ENCODE data around the gene SLC25A51.
A peak's percentile ranks its signal among the peaks of the same experiment; 100 is the strongest.

The SLC25A51 gene

GRCh38 chr9:37903647-37904444 lies at the start of gene SLC25A51:
Gene SLC25A51, minus strand, starts transcription at chr9:37904127. Its CDS starts 15,577 bp downstream, at chr9:37888550.
- DNase-seq (peak; percentile 97 to 98), ATAC-seq (peak; percentile 90)
- no peaks in the 10 kb centered on the region for H3K9me3 Mint-ChIP-seq
- H3K4me1 Mint-ChIP-seq: peaks cover 19% of the 10 kb centered on the region
- H3K27ac Mint-ChIP-seq: peak within 1 kb of the TSS; percentile 98
- H3K27me3 Mint-ChIP-seq: no peaks in the 10 kb centered on the region
- H3K4me3 Mint-ChIP-seq: peak within 1 kb of the TSS; percentile 89 to 92

- peaks cover 24% of the 10 kb centered on the region for H3K4me1 Mint-ChIP-seq
- H3K9me3 Mint-ChIP-seq: no peaks in the 10 kb centered on the region
- no peak for DNase-seq
- no peak for ATAC-seq
- H3K4me3 Mint-ChIP-seq: peak overlapping the region in 1 of 2 donors; percentile 48
- H3K27ac Mint-ChIP-seq: no peak overlapping the region
- no peaks in the 10 kb centered on the region for H3K27me3 Mint-ChIP-seq
These were observed 49.4 kb upstream of the SLC25A51 start for GRCh38 chr9:37953206-37953774.

DNA sequence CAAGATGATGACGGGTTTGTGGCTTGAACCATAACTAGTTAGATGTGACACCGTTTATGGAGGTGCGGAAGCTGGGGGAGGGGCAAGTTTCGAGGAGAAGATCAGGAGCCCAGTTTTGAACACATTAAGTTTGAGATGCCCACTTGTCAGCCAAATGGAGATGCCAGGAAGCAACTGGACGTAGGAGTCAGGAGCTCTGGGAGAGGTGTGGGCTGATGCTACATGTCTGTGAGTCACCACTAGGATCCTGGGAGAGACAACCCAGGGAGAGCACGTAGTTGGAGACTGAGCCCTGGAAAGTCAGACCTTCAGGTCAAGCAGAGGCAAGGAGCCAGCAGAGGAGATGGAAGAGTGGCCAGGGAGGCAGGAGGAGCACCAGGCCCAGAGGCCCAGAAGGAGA lies 48.8 kb upstream of the SLC25A51 start:
- Mint-ChIP-seq H3K4me1 (peaks cover 24% of the 10 kb centered on the region), H3K27ac (peak overlapping the region in 1 of 2 donors; percentile 9), H3K27me3 (no peaks in the 10 kb centered on the region), H3K4me3 (no peak overlapping the region), H3K9me3 (no peaks in the 10 kb centered on the region)
- ATAC-seq (no peak), DNase-seq (no peak)

DNA sequence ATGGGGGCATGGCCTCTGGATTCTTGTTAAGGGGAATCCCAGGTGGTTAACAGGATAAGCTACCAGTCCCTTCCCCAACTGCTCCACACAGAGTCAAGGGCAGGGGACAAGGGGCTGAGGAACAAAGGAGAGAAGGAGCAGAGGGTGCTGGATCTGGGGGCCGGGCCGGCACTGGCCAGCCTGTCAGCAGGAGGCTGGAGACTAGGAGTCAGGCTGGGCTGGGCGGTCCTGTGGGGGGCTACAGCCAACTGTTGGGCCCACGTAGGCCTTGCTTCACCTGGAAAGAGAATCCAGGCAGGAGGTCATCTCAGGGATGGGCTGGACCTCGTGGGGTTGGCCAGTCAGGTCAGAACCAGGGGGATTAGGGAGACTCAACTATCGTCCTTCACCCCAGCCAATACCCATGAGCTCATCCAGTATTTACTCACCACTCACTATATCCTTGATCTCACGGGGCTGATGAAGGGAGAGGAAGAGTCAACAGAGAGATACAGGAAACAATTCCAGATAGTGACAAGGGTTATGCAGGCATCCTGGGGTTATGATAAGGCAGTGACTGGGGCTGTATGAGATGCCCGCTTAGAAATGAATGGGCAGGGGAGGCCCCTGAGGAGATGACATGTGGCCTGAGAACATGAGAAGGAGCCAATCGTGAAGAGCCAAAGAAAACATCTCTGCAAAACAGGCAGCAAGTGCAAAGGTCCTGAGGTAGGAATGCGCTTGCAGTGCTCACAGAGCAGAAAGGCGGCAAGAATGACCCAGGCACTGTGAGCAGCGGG lies 47.9 kb upstream of the SLC25A51 start:
- DNase-seq: no peak
- Mint-ChIP-seq H3K4me3 (no peak overlapping the region), H3K27me3 (no peaks in the 10 kb centered on the region), H3K27ac (peak overlapping the region in 1 of 2 donors; percentile 21), H3K9me3 (no peaks in the 10 kb centered on the region), H3K4me1 (peaks cover 24% of the 10 kb centered on the region)
- no peak for ATAC-seq

DNA sequence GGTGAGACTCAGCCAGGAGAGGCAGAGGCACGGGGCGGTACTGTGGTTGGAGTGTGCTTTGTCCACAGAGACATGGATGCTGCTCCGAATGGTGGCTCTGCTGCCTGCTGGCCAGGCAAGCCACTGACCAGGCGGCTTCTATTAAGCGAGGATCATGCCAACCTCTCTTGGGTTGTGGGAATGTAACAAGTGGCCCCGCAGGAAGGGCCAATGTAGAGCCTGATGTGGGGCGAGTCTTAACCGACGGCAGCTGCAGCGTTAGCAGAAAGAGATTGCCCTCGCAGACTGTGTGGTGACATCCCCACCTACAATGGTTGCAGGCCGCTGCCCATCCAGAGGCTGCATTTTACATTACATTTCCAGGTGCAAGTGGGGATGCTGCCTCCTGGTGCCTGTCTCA lies 46.6 kb upstream of the SLC25A51 start:
- peaks cover 24% of the 10 kb centered on the region for H3K4me1 Mint-ChIP-seq

GRCh38 chr9:37949576-37949975 lies 45.6 kb upstream of the SLC25A51 start:
- Mint-ChIP-seq H3K4me1 (peaks cover 21% of the 10 kb centered on the region), H3K27me3 (no peaks in the 10 kb centered on the region), H3K9me3 (no peaks in the 10 kb centered on the region), H3K4me3 (no peak overlapping the region), H3K27ac (peak overlapping the region in 1 of 2 donors; percentile 16)
- ATAC-seq (no peak), DNase-seq (no peak)

More for the DNA sequence above, 46.6 kb upstream of the SLC25A51 start:
- Mint-ChIP-seq H3K27me3 (no peaks in the 10 kb centered on the region), H3K9me3 (no peaks in the 10 kb centered on the region), H3K27ac (no peak overlapping the region), H3K4me3 (no peak overlapping the region)
- no peak for ATAC-seq
- DNase-seq: no peak

GRCh38 chr9:37948417-37948980 lies 44.6 kb upstream of the SLC25A51 start:
- no peak overlapping the region for H3K4me3 Mint-ChIP-seq
- no peak overlapping the region for H3K27ac Mint-ChIP-seq
- DNase-seq (no peak), ATAC-seq (no peak)
- H3K9me3 Mint-ChIP-seq: no peaks in the 10 kb centered on the region
- H3K4me1 Mint-ChIP-seq: peaks cover 10% of the 10 kb centered on the region
- no peaks in the 10 kb centered on the region for H3K27me3 Mint-ChIP-seq

- ATAC-seq (no peak), DNase-seq (no peak)
- Mint-ChIP-seq H3K4me1 (peaks cover 5% of the 10 kb centered on the region), H3K9me3 (no peaks in the 10 kb centered on the region), H3K4me3 (no peak overlapping the region), H3K27ac (no peak overlapping the region), H3K27me3 (no peaks in the 10 kb centered on the region)
These were observed 44.0 kb upstream of the SLC25A51 start for GRCh38 chr9:37947977-37948376.

- H3K4me1 Mint-ChIP-seq: no peaks in the 10 kb centered on the region
- H3K27ac Mint-ChIP-seq: peak overlapping the region in 1 of 2 donors; percentile 51
- H3K4me3 Mint-ChIP-seq: no peak overlapping the region
- no peak for DNase-seq
- no peaks in the 10 kb centered on the region for H3K27me3 Mint-ChIP-seq
- no peaks in the 10 kb centered on the region for H3K9me3 Mint-ChIP-seq
- ATAC-seq: no peak
These were observed 43.5 kb upstream of the SLC25A51 start for GRCh38 chr9:37947471-37947870.

DNA sequence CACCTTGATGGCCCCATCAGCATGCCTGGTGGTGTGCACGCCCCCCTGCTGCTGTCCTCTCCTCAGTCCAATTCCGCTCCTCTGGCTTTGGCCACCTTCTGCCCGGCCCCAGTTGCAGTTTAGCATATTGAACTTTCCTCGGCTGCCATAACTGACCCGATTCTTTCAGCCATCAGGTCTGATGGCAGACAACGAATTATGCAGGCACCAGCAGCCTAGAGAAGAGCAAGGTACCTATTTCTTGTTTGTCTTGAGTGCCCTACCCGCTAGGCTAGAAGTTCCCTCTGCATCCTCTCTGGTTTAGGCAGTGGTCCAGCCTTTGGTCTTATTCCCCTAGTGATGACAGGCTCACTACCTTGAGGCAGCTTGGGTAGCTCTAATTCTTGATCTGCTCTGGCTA lies 43.0 kb upstream of the SLC25A51 start:
- Mint-ChIP-seq H3K27me3 (no peaks in the 10 kb centered on the region), H3K27ac (no peak overlapping the region), H3K4me1 (no peaks in the 10 kb centered on the region), H3K9me3 (no peaks in the 10 kb centered on the region), H3K4me3 (no peak overlapping the region)
- no peak for ATAC-seq
- no peak for DNase-seq

DNA sequence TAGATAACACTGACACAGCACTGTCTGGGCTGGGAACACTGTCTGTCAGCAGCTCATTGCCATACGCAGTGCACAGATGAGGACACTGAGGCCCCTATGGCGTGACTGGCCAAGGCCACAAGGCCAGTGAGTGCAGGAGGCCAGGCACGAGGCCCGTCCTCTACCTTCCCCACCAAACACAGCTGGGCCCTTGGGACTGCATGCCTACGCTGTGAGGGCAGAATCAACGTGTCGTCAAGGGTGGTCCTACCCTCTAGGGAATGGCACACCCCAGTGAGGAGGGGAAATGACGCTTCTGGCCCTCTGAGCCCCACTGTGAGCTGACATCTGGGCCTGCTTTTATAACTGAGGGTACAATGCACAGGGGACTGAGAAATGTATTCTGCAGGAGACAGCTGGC lies 42.1 kb upstream of the SLC25A51 start:
- DNase-seq (no peak), ATAC-seq (no peak)
- Mint-ChIP-seq H3K4me3 (no peak overlapping the region), H3K9me3 (no peaks in the 10 kb centered on the region), H3K27me3 (no peaks in the 10 kb centered on the region), H3K27ac (no peak overlapping the region), H3K4me1 (no peaks in the 10 kb centered on the region)

GRCh38 chr9:37944671-37945481 lies 40.9 kb upstream of the SLC25A51 start:
- Mint-ChIP-seq H3K4me3 (no peak overlapping the region), H3K27ac (peak overlapping the region in 1 of 2 donors; percentile 42), H3K27me3 (no peaks in the 10 kb centered on the region), H3K9me3 (no peaks in the 10 kb centered on the region), H3K4me1 (no peaks in the 10 kb centered on the region)
- no peak for ATAC-seq
- no peak for DNase-seq

- Mint-ChIP-seq H3K4me3 (no peak overlapping the region), H3K4me1 (no peaks in the 10 kb centered on the region)
- ATAC-seq: no peak
These were observed 40.3 kb upstream of the SLC25A51 start for GRCh38 chr9:37944266-37944650.

DNA sequence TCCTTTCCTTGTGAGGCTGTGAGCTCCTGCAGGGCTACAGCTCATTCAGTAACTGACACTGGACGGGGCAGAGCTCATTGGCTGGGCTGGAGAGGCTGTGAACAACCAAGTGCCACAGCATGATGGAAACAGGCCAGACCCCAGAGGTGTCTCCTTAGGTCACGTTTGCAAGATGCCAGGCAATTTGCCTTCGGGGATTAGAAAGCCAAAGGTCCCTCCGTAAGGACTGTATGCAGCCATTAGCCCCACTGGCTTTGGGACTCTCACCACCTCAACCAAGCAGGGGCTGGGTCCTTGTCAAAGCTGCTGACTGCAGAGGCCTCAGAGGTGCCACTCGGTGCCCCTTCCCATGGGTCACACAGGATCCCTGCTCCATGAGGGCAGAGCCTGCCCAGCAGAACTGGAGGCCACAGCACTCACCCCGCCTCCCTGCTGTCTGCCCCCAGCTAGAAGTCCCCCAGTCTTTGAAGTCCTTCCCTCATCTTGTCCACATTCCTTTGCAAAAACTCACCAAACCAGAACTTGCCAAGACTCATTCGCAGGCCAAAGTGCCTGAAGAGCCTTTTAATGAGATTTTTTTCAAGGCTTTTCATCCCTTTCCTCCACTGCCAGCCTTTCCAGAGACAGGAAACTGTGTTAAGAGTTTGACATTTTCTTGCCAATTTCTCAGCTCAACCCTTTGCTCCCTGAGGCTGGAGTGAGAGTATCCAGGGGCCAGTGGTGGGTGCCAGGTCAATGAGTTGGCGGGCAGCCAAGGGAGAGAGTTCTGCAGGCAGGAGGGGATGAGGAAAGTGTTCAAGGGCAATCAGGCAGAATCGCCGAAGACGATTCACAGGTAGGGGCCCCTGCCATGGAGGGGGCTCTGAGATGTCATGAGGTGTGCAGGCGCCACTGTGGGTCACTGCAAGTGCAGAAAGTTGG lies 39.7 kb upstream of the SLC25A51 start:
- ATAC-seq (no peak), DNase-seq (no peak)
- Mint-ChIP-seq H3K27ac (peak overlapping the region in 1 of 2 donors; percentile 19), H3K4me1 (no peaks in the 10 kb centered on the region), H3K9me3 (no peaks in the 10 kb centered on the region), H3K4me3 (no peak overlapping the region), H3K27me3 (no peaks in the 10 kb centered on the region)

More at GRCh38 chr9:37944266-37944650, 40.3 kb upstream of the SLC25A51 start:
- DNase-seq: no peak
- H3K9me3 Mint-ChIP-seq: no peaks in the 10 kb centered on the region
- H3K27me3 Mint-ChIP-seq: no peaks in the 10 kb centered on the region
- H3K27ac Mint-ChIP-seq: no peak overlapping the region

All from stimulated activated naive CD8-positive, alpha-beta T cell treated with anti-CD3 and anti-CD28 coated beads, Interleukin-15, amount 100 ng/mL, for 72 hours (primary cell).